Ovary (tissue), 3 donors: ENCODE results near the gene PRPS1.
"Not testable (repeated sequence)": the region's sequence is repeated elsewhere in the genome, so short reads cannot be mapped to it uniquely, and the experiment has no call there.

Experiments used
- POLR2A ChIP-seq: fragments of 450-650 bp; IDR thresholded peaks from one replicate; pipeline ENCODE4 v1.6.1; 2017; ENCODE audit warnings: antibody characterized with exemption, mild to moderate bottlenecking, moderate library complexity
- TF ChIP-seq, protein P1 (sequence below), 3 donors: fragments of 450-650 bp in 2 of 3; fragments of 200-600 bp in 1 of 3; IDR thresholded peaks; one replicate each; pipeline versions ENCODE4 v1.5.1 to v1.8.0; 2016 to 2022; ENCODE audit warnings: antibody characterized with exemption in 3 of 3, mild to moderate bottlenecking in 1 of 3
- donor health status: DM: no; HTN: no; CAD: no.

DNA sequence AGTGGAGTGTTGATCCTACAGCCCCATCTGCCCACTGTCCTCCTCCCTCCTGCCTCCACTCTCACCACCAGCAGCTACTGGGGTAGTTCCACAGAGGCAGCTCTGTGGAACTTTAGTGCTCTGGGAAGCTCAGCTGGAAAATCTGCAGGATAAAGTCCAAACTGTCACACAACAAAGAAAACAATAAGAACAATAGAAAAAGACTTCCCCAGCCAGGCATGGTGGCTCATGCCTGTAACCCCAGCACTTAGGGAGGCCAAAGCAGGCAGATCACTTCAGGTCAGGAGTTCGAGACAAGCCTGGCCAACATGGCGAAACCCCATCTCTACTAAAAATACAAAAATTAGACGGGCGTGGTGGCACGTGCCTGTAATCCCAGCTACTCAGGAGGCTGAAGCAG lies 40.4 kb downstream of the PRPS1 start:
- TF ChIP-seq POLR2A, result not testable (repeated sequence)
- TF ChIP-seq, protein P1, sequence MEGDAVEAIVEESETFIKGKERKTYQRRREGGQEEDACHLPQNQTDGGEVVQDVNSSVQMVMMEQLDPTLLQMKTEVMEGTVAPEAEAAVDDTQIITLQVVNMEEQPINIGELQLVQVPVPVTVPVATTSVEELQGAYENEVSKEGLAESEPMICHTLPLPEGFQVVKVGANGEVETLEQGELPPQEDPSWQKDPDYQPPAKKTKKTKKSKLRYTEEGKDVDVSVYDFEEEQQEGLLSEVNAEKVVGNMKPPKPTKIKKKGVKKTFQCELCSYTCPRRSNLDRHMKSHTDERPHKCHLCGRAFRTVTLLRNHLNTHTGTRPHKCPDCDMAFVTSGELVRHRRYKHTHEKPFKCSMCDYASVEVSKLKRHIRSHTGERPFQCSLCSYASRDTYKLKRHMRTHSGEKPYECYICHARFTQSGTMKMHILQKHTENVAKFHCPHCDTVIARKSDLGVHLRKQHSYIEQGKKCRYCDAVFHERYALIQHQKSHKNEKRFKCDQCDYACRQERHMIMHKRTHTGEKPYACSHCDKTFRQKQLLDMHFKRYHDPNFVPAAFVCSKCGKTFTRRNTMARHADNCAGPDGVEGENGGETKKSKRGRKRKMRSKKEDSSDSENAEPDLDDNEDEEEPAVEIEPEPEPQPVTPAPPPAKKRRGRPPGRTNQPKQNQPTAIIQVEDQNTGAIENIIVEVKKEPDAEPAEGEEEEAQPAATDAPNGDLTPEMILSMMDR (IDR thresholded peaks at IDR 0.05), result not testable (repeated sequence)
